HG02981 (cell line): ENCODE data around the gene WNK4.

ENCODE experiments used
- ATAC-seq: cut with Tn5 transposase; IDR thresholded peaks from one replicate; pipeline ENCODE4 v1.9.1; 2021; ENCODE audit warnings: mild to moderate bottlenecking, moderate library complexity; ENCODE audit not compliant: unreplicated experiment

WNK4 gene

GRCh38 chr17:42832934-42833766 is 52.7 kb downstream of the WNK4 start, which contains the start of gene PSME3:
Gene PSME3 (plus strand): TSS chr17:42833397. CDS start chr17:42833632, 235 bp downstream.
- peak; percentile 86 for ATAC-seq

- ATAC-seq: peak; percentile 17
Observed at GRCh38 chr17:42833767-42834422, 53.5 kb downstream of the WNK4 start.

DNA sequence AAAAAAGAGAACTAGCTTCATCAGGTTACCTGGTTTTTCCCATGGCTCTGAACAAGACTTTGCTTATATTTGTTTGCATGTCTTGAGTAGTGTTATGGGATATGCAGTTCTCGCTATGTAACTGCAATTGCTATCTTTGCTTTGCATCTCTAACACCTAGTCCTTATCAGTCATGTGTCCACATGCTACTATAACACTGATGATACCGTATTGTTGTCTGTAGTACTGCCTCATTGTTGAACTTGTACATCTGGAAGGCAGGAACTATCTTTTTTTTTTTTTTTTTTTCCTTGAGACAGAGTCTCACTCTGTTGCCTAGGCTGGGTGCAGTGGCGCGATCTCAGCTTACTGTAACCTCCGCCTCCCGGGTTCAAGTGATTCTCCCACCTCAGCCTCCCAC is 55.3 kb downstream of the WNK4 start:
- ATAC-seq: no peak

GRCh38 chr17:42841975-42842685 is 61.7 kb downstream of the WNK4 start:
- no peak for ATAC-seq

- no peak for ATAC-seq
Observed at GRCh38 chr17:42843358-42843934, 63.0 kb downstream of the WNK4 start.

DNA sequence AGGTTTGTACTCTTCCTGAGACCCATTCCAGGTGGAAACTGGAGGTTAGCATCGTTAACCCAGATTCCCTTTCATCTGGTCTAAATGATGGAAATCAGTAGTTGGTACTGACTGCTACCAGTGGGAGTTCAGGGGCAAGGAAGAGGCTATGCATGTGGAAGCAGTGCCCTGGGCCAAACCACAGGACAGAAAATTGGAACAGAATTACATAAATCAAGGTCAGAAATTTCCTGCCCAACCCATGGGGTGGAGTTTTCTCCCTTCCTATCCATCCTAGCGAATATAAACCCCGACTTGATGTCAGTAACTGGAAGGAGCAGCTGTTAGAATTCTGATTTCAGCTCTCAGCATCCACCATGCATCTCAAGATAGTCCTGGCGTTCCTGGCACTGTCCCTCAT is 63.9 kb downstream of the WNK4 start, which contains the start of gene AOC2:
TSS of gene AOC2 (plus strand) at position 310 of the 400 bp plus-strand sequence. CDS start at position 357, 47 bp downstream.
- no peak for ATAC-seq

- no peak for ATAC-seq
Observed at GRCh38 chr17:42844761-42845555, 64.5 kb downstream of the WNK4 start.

DNA sequence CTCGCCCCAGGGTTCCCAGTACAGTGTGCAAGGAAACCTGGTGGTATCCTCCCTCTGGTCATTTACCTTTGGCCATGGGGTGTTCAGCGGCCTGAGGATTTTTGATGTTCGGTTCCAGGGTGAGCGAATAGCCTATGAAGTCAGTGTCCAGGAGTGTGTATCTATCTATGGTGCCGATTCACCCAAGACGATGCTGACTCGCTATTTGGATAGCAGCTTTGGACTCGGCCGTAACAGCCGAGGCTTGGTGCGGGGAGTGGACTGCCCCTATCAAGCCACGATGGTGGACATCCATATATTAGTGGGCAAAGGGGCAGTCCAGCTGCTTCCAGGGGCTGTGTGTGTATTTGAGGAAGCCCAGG is 65.1 kb downstream of the WNK4 start:
- ATAC-seq: no peak

DNA sequence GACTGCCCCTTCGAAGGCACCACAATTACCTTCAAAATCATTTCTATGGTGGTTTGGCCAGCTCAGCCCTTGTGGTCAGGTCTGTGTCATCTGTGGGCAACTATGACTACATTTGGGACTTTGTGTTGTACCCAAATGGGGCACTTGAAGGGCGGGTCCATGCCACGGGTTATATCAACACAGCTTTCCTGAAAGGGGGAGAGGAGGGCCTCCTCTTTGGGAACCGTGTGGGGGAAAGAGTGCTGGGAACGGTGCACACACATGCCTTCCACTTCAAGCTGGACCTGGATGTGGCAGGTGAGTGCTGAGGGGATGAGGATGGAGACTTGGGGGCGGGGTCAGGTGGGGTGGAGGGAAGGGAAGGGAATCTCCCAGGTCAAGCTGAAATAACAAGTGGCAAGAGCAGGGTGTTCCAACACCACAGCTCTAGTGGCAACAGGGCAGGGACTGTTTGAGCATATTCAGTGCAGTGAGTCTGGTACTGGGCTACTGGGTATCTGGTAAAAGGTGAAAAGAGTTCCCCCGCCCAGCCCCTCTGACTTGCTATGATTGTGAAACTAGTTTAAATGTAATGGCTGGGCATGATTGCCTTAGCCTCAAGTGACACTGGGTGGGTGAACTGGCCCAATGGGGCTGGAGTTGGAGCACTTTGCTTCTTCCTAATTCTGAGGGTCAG is 65.6 kb downstream of the WNK4 start:
- no peak for ATAC-seq
